HG02970 (cell line): ENCODE results near the gene PIWIL4.

Experiments
- ATAC-seq: cut with Tn5 transposase; IDR thresholded peaks from one replicate; pipeline ENCODE4 v1.9.1; 2021; ENCODE audit warnings: mild to moderate bottlenecking, moderate library complexity, moderate number of reproducible peaks; ENCODE audit not compliant: unreplicated experiment, low FRiP score

The PIWIL4 gene

DNA sequence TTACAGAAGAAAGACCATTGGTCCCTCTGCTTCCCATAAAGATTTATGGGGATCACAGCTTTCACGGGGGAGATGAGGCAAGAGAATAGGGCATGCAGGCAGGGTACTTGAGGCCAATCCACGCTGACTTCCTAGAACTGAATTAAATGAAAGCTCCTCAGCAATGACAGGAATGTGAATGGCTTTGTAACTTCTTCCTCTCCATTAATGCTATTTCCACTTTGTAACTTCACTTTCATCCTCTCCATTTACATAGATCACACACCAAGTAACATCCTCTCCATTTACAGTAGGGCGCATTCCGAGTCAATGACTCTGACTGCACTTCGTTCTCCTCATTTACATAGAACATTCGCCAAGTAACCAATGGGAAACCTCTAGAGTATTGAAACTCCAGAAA, 89.8 kb downstream of the PIWIL4 start:
- no peak for ATAC-seq

DNA sequence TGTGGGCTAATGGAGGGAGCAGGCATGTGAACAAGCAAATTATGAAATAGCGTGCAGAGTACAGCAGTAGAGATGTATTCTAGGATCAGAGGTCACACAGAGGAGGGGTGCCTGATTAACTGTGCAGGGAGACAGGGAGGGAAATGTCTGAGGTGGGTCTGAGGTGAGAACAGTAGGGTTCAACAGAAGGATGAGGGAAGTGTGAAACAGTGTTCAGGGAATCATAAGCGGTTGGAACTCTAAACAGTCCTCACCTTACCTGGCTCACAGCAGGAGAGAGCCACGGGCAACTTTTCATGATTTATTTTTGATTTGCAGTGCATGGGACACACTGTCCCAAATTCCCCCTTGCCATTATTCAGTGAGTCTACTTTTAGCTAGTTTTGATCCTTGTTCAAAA, 90.5 kb downstream of the PIWIL4 start:
- no peak for ATAC-seq

DNA sequence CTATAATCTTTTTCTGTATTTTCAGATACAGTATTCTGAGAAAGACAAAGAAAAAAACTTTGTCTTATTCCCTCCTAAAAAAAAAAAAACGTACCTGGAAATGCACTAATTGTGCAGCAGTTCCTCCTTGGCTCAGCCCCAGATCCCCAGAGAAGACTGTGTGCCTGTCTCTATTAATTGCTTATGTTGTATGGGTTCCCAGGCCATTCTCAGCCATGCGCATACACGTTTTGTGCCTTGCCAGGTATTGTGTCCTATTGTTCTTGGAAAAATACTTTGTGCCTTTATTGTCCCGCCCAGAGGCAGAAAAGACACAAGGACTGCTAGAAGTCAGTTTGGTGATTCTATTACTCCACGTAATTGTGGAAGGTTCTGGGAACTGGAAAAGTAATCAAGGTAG, 91.2 kb downstream of the PIWIL4 start:
- no peak for ATAC-seq

DNA sequence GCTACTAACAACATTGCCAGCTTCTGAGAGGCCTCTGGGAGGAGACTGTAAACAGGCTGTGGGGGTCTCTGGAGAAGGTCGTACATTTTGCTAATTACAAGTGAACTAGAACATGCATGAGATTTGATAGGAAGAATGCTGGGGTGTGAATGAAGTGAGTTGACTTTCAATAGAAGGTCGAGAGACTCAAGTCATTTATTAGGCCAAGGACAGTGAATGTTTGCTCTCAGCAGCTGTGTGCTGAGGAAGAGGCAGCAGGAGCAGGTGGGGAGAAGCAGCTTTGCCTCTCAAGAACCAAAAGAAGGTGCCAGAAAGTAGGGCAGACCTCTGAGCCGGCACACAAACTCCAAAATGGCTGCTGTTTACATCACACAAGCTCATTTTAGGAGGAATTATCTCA, 91.7 kb downstream of the PIWIL4 start:
- no peak for ATAC-seq

DNA sequence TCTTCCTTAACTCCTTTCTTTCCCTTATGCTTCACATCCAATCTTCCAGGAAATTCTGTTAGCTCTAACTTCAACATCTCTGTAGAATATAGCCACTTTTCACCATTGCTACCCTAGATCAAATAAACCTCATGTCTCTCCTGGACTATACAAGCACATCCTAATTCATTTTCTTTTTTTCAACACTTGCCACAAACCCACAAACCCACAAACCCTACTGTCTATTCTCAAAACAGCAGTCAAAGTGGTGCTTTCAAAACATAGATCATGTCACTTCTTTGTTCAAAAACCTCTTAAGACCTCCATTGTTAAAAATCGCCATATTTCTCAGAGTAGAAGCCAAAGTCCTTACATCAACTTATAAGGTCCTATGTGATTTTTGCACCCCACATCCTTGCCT, 94.3 kb downstream of the PIWIL4 start:
- ATAC-seq = no peak

DNA sequence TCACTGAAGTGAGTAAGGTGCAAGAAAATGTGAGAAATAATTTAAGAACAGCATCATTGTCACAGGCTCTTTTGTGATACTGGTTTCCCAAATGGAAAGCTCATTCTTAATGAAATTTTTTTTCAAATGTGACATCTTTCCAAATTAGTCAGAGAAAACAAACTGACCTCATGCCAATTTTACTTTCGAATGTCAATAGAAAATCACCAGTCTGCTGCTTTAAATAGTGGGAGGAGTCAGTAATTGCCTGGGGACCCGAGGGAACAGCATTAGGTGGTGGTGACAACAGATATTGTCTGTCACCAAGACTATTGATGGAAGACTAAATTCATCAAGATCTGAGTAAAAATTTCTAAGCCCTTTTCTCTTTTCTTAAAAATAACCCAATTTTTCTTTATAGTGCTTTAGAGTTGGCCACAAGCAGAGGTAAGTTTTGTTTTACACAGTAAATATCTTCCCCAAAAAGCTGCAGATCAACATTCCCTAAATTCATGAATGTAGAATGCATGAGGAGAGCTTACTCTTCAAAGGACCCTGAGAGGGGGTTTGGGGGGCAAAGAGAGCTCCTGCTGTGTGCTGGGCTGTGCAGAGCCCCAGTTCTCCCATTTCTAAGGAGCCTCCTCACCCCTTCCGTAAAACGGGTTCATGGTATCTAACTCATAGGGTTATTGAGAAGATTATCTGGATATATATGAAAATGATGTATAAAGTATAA, 95.1 kb downstream of the PIWIL4 start:
- no peak for ATAC-seq

DNA sequence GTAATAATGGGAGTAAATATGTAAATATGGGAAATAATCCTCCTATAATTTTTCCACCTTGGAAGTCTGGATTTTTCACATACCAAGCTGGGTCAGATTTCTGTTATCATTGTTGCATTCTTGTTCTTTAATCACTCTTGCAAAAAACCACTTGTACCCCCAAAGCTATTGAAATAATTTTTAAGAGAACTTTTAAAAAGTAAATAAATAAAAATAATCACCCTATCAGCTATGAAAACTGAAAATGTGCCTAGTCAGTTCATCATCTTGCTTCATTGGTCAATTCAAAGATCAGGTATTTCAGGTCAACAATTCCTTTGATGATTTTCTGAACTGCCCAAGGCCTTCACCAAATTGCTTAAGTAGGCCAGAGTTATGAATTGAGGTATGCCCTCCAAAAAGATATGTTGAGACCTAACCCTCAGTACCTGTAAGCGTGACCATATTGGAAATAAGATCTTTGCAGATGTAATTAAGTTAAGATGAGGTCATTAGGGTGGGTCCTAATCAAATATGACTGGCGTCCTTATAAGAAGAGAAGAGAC, 95.8 kb downstream of the PIWIL4 start:
- ATAC-seq = no peak

DNA sequence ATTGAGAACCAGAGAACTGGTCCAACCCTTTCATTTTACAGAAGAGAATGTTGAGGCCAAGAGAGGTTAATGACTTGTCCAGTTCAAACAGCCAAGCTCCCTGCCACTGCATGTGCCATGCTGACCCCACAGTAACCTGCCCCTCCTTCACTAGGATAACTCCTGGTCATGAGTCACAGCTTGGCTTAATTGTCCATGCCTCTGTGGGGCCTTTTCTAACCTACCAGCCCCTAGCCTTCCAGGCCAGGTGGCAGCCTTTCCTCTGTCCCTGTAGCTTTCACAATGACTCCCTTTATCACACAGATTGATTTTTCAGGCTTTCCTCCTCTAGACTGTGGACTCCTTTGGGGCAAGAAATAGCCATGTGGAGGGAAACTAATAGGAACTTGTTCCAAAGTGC, 97.2 kb downstream of the PIWIL4 start:
- no peak for ATAC-seq

DNA sequence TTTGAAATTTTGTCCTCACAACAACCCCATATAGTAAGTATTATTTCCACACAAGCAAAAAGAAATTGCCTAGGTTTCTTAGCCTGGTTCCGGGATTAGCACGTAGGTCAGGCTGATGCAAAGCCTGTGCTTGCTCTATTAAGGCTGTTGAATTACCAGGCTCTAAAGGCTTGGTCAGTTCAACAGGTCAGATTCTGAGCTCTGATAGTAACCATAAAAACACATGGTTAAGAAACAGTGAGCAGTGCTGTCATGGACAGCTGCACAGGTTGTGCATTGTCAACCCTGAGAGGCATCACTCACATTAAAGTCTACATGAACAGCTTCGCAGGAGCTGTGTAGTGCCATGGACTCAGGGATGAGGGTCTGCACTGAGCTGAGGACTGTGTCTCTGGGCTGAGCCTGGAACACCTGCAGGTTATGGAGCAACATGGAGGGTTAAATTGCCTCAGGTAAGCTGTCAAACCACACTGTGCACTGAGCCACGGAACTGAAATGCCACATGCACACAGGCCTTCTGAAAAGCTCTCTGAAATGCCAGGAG, 98.0 kb downstream of the PIWIL4 start:
- no peak for ATAC-seq

DNA sequence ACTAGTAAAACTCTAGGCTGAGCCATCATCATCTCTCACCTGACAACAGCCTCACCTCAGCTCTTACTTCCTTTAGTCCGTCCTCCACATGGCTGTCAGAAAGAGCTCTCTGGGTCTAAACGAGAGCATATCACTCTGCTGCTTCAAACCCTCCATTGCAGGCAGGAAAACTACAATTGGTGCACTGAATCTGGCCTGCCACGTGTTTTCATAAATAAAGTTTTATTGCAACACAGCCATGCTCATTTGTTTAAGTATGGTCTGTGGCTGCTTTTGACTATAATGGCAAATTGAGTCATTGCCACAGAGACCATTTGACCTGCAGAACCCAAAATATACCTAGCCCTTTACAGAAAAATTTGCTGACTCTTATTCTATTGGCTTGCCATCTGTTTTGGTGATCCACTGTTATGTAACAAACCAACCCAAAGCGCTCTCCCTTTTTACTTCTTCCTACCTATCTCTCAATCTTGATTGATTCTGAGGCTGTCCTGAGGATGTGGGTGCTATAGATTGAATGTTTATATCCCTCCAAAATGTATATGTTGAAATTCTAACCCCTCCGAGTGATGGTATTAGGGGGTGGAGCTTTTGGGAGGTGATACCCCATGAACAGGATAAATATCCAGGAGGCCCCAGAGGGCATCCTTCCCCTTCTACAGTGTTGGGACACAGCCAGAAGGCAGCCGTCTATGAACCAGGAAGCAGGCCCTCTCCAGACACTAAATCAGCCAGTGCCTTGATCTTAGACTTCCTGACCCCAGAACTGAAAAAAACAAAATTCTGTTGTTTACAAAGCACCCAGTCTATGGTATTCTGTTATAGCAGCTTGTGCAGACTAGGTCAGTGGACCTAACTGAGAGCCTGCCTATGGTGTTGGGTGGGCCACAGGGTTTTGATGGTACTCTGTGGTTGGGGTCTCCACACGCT, 99.9 kb downstream of the PIWIL4 start:
- no peak for ATAC-seq

DNA sequence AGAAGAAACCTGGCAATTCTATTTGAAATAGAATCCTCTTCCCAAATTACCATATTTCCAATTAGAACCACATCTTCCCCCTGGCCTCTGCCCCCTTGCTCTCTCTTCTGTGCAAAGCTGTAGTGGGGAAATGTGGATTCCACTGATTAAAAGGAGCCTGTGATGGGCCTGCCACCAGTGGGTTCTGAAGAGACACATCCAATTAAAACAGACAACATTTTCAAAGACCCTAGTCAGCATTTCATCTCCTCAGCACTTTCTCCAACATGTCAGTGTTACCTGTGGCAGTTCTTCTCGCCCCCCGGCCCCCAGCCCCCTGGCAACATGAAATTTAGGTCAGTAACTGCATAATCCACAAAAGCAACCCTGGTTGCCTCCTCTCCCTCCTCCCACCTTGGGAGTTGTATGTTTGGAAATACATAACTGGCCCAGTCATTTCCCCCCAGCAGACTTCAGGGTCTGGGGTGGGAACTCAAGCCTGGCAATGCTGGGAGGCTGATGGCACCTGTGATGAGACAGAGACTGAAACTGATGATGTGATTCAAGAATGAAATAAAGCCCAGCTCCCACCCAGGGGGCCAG, 101.1 kb downstream of the PIWIL4 start:
- ATAC-seq = no peak

DNA sequence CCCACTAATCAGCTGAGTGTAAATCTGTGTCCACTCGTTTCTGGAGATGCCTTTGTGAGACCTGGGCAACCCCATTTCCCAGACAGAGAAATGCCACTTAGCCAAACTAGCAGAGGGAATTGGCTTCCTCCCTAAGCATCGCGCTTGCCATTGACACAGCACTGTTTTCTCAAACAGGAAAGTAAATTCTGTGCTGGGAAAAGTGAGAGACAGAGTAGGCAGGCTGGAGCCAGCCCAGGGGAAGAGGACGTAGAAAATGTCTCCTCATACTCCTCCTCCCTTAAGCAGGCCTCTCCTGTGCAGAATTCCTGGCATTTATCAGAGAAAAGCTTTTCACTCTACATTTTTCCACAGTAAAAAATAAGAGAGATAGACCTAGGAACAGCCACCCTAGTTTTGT, 101.9 kb downstream of the PIWIL4 start:
- no peak for ATAC-seq
